DMS 273 treated with DMSO at 0.1 percent for 48 hours (cell line): ENCODE data around the gene CAMK2D.

Source experiments
- DNase-seq: peaks from one replicate; lab custom pipeline; 2025; lab: John Stamatoyannopoulos, UW

Gene CAMK2D

DNA sequence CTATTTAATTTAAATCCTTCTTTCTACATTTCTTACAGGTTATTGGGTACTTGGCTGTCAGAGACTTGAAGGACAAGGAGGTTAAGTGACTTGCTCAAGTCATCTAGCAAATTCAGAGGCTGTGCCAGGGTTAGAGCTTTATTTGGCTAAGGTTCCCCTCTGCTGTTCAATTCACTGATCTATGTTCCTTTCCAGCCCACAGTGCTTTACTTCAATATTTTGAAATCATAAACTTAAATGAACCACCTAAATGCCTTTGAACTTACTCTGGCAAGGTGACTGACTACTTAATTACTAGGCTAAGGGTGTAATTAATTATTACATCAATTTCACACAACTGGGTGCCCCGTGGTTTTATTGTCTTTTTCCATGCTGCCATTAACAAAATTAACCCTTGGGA lies 288.7 kb downstream of the CAMK2D start:
- no peak for DNase-seq

DNA sequence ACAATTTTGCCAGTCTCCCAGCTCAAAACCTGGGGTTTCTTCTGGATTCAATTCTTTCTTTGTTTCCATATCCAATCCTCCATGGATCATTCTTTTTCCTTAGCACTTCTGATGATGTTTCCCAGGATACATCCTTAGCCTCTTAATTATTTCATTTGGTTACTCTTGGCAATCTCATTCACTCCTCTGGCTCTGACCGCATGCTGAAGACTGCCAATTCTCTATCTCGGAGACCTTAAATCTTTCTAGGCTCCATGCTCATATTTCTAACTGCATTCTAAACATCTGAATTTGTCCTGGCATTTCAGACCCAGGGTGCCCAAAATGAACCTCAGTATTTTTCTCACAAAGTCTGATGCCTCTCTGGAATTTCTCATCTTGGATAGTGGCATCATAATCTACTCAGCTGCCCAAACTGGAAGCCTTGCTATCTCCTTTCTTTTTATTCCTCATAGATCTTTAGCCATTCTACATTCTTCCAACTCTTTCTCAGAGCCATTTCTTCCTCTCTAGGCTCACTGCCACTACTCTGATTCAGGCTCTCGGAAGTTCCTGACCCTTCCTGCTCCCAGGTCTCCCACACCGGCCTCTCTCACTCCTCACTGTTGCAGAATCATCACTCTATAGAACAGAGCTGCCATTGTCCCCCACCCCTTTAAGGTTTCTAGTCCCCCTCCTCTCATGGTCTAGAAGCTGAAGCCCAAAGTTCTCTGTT lies 290.2 kb downstream of the CAMK2D start:
- no peak for DNase-seq

DNA sequence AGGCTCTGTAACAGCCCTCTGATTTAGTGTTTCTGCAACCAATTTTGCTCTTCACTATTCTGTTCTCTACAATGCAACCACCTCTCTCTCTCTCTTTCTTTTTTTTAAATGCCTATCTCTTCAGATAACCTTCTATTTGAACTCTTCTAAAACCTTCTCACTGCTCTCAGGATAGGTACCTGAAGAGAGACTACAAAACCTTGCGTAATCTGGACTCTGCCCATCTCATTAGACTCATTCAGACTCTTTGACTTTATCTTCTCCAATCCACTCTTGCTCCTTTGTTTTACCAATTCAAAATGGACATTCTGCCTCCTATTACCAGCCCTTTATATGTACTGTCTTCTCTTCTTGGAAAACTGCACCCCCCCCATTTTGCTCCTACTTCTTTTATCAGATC lies 291.6 kb downstream of the CAMK2D start:
- DNase-seq: no peak

DNA sequence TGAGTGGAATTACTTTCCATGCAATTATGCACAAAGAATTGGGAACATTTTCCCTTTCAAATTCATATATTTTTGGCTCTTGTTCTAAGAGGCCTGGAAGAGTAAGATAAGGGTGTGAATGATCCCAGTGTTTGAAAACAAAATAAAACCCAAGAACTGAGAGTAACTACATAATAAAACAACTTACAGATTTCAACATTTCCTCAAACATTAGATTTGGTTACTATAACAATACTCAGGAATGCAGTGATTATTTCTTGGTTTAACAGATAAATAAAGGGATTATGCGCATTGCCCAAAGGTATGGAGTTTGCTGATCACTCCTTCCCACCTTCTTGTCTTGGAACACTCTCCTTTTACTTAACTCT lies 292.5 kb downstream of the CAMK2D start:
- no peak for DNase-seq

DNA sequence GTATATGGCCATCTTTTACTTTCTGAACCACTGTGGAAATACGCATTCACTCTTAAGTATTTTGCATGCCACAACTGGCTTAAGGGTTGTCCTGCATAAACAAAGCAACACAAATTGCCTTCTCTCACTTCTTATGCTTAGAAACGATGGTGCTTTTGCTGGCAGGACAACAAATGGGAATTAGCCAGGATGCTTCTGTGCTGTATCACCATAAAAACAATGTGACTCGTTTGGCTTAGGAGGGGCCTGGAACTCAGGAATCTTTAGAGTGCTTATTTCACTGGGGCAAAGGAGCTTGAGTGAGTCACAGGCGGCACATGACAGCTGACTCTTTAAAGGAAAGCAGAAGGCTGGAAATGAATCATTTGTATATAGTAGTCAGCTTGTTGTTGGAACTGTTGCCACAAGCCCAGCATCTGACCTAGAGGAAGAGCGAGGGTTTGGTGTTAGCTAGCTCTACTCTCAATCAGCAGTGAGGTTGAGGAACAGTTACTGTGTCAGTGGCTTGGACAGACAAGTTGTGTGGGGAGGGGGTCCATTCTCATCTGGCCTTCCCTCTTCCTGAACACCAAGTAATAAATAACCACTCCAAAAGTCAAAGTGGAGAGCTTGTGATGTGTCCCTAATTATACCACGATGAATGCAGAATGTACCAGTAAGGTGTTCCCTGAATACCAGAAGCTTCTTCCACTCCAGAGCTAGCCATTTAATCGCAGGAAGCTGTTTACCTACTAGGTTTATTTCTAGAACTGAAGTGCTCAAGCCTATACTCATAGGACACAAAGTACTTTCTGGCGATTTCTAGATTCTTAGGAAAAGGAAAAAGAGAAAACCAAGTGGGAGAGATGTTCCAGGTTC lies 293.1 kb downstream of the CAMK2D start:
- DNase-seq: peak; percentile 21

GRCh38 chr4:113467581-113467980 lies 294.0 kb downstream of the CAMK2D start:
- no peak for DNase-seq

DNA sequence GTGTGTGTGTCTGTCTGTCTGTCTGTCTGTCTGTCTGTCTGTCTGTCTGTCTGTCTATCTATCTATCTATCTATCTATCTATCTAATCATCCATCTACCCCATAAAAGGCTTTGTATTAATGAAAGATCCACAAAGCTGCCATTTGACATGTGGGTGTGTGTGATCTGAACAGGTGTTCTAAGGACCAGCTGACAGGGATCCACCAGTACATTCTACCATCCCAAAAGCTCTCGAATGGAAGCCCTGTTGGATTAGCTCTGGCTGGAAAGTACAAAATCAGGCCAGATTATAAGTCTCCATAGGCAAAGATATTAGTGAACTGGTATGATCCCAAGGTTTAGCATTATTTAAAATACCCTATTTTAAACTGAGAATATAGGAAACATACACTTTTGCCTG lies 299.3 kb downstream of the CAMK2D start:
- no peak for DNase-seq

GRCh38 chr4:113461281-113461680 lies 300.3 kb downstream of the CAMK2D start:
- DNase-seq: no peak

GRCh38 chr4:113457886-113458285 lies 303.7 kb downstream of the CAMK2D start:
- no peak for DNase-seq

- DNase-seq: no peak
Observed at GRCh38 chr4:113457121-113457520, 304.4 kb downstream of the CAMK2D start.

DNA sequence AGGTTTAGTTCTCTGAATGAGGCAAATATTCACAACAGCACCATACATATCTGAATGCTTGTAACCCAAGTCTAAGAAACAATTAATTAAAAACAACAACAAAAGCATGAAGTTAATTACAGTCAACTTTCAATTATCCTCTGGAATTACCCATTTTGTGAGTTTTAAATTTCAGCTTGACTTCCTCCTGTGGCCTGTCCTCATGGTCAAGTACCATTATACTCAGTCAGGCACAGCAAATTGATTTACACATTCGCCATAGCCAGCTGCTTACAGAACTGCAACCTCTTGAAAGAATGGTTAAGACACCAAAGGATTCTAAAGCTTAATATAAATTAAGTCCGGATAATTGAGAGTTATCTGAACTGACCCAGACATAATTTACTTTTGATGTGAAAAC lies 306.5 kb downstream of the CAMK2D start:
- no peak for DNase-seq

DNA sequence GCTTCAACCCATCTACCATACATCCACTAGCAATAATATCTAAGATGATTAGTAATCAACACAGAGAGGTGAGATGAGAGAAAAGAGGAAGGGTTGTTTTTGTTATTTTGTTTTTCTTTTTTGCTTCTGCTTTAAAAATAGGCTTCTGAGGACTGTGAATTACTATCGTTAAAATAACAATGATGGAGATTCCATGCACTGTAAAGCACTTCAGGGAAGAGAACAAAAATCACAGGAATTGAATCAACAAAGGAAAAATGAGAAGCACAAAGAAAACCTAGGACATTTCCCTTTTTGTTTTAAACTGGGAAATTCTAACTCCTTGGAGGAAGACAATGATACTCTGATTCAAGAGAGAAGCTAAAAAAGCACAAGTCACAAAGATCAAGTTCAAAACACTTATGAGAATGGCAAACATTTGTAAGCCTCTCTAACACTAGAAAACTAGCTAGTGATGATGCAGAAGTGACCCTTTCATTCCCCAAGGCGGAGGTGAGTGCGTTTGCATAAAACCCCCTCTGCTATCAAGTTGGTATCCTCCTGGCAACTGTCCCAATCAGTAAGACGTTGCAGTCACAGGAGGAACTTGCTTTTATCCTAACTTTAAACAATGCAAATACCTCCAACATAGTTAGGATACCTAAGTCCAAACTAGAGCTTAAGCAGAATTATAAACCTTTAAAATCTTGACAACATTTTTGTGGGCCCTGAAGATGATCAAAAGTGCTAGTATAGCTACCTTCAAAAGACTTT lies 308.5 kb downstream of the CAMK2D start:
- no peak for DNase-seq

- DNase-seq: no peak
Observed at GRCh38 chr4:113452152-113452551, 309.4 kb downstream of the CAMK2D start.

DNA sequence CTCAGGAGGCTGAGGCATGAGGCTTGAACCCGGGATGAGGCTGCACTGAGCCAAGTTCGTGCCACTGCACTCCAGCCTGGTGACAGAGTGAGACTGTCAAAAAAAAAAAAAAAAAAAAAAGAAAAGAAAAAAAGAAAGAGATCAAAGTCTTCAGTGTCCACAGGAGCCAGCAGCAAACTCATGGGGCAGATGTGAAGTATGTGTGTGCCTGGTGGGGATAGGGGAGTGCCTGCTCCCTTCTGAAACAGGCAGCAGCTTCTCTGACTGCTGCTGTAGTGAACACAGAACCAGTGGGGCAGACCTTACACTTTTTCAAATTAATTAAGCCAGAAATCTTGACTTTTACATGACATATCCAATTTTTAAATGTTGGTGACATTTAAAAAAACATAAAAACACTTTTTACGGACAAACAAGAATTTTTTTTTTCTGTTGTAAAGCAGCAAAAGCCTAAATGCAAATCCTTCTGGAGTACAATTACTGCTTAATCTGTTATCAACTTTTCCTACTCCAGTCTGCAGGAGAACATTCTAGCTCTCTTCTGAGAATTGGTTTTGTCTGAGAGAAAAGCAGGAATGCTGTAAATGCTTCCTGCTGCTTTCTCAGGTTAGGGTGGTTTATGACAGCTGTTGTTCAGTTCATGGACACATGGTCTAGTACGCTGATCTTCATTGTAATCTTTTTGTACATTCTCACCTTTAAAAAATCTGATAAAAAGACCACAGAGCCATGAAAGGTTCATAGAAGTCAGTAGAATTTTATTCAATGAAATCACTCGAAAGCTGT lies 311.1 kb downstream of the CAMK2D start:
- DNase-seq: no peak

GRCh38 chr4:113449410-113449974 lies 312.0 kb downstream of the CAMK2D start:
- DNase-seq: no peak

DNA sequence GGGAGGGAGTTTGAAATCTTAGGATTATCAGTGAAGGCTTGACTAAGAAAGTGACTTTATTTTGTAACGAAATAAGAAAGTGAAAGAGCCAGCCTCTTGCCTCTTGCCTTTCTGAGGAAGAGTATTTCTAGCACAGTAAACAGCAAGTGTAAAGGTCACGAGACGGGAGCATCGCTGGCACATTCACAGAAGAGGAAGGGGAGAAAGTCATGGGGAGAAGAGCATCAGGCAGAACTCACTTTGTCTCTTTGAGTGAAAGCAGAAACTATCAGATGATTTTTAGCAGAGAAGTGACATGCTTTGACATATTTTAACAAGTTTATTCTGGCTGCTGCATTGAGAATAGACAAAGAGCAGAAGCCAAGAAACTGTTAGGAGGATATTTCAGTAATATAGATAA lies 313.8 kb downstream of the CAMK2D start:
- DNase-seq: no peak

DNA sequence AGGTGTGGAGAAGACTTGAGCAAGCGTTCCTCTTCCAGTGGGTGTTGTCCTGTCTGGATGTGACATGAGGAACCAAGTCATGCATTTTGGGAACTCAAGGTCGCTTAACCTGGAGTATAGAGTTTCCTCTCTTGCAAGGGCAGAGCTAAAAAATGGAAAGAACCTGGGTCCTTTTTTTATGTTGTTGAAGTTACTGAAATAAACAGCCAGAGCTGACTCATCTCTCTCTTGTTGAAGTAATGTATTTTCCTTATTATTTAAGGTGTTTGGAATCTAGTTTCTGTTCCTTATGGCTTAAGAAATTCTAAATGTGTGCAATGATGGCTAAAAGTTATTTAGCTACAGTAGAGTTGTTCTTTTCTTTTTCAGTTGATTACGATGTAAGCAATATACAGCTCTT lies 314.5 kb downstream of the CAMK2D start:
- DNase-seq: no peak

- DNase-seq: no peak
Observed at GRCh38 chr4:113446019-113446418, 315.5 kb downstream of the CAMK2D start.

- DNase-seq: no peak
Observed at GRCh38 chr4:113445286-113445685, 316.3 kb downstream of the CAMK2D start.

DNA sequence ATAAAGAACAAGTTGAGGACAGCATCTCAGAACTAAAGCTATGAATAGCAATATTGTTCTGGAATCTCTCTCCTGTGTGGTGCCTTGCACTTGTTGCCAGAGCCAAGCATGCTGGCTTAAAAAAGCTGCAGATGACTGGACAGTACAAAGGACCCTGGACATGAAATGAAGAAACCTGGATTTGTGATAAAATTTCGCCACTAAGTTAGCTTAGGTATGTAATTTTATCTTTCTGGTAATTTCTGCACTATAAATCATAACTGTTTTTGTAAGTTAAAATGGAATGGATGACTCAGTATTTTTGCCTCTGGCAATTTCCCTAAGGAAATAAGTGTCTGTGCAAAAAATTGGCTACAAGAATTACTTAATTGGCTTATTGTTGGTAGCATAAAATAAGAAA lies 317.2 kb downstream of the CAMK2D start:
- DNase-seq: no peak

GRCh38 chr4:113442826-113443225 lies 318.7 kb downstream of the CAMK2D start:
- DNase-seq: no peak

DNA sequence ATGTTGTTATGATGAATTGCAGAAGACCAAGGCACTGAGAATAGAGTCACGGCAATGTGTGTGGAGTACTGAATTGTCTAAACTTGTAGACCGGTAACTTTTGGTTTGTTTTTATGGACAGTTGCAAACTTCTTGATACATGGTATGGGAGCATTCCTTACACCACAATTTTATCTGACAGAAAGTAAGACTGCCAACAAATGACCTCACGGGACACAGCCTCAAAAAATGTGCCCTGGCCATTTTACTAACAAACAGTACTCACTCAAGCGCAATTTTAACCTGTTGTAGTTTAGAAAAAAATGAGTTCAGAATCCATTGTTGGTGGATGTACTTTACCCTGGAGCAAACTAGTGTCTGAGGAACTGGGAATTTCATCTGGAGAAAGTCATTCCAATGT lies 321.2 kb downstream of the CAMK2D start:
- DNase-seq: no peak
